HCT116 (cell line): ENCODE results near the gene FAR2. TPM values are rescaled to one million over a fixed set of nuclear protein-coding genes. Genes with fewer than 3 reads are reported as not detected.
"Not testable (repeated sequence)": the region's sequence is repeated elsewhere in the genome, so short reads cannot be mapped to it uniquely, and the experiment has no call there.

Source experiments
- ATAC-seq: fragments of 200-7000 bp; cut with Tn5 transposase; 2 replicates; pipeline ENCODE4 v1.9.1; 2020; ENCODE audit warnings: mild to moderate bottlenecking, moderate library complexity
- BruUV-seq: library from RNA; stranded (reverse); fragments of 400-500 nt; replicated peaks from 2 replicates; lab custom pipeline; 2021; lab: Mats Ljungman, UMichigan
- CTCF ChIA-PET: fragments of 300-600 bp; sonication (Branson Sonifier 250); formaldehyde crosslinking; loops from one replicate; lab custom pipeline; 2021; ENCODE audit warnings: antibody characterized with exemption; lab: Charles Lee
- POLR2A ChIA-PET: fragments of 300-600, 350-600 bp; sonication (Branson Sonifier 250); formaldehyde crosslinking; loops from one replicate; lab custom pipeline; 2021; ENCODE audit warnings: antibody characterized with exemption; lab: Charles Lee
- RAD21 ChIA-PET, 2 experiments: fragments of 300-600 bp; sonication (Branson Sonifier 250); formaldehyde crosslinking; loops; one replicate each; lab custom pipeline; 2023; ENCODE audit warnings: low total read pairs in 2 of 2; ENCODE audit not compliant: uncharacterized antibody in 2 of 2, unreplicated experiment in 2 of 2, low non-redundant PET in 1 of 2; lab: Charles Lee
- DNase-seq: peaks from one replicate; pipeline ENCODE4 v3.0.0-alpha.2; 2010; ENCODE audit warnings: low read depth, low spot score
- H2AFZ ChIP-seq: fragments of 200-600 bp; shearing (Covaris generic), sonication (generic); 2 replicates; pipeline ENCODE4 v1.6.1; 2017; ENCODE audit warnings: low read depth, mixed run types, mixed read lengths, antibody characterized with exemption, low read length; ENCODE audit not compliant: poor library complexity, severe bottlenecking
- H3K27ac ChIP-seq: 2 replicates; pipeline ENCODE4 v1.5.1; 2012; ENCODE audit warnings: low read depth, low read length
- H3K27me3 ChIP-seq: fragments of 200-600 bp; sonication (generic); 2 replicates; pipeline ENCODE4 v1.6.1; 2016; ENCODE audit warnings: mixed run types, low read length, mixed read lengths; ENCODE audit not compliant: insufficient read depth
- H3K36me3 ChIP-seq, 2 experiments: fragments of 200-500 bp in 1 of 2; fragments of 200-600 bp in 1 of 2; sonication (Bioruptor generic) in 1 of 2; sonication (generic) in 1 of 2; 2 replicates each; pipeline versions ENCODE4 v1.5.1 to v1.6.1; 2014 to 2016; ENCODE audit warnings: low read length in 2 of 2, inconsistent platforms in 1 of 2, mixed read lengths in 1 of 2, mixed run types in 1 of 2; ENCODE audit not compliant: insufficient read depth in 2 of 2, control insufficient read depth in 1 of 2
- H3K4me1 ChIP-seq, 2 experiments: fragments of 200-600 bp in 1 of 2; sonication (generic) in 1 of 2; 2 replicates each; pipeline versions ENCODE4 v1.5.1 to v1.6.1; 2012 to 2017; ENCODE audit warnings: low read length in 2 of 2, inconsistent platforms in 1 of 2, mild to moderate bottlenecking in 1 of 2, mixed read lengths in 1 of 2, mixed run types in 1 of 2, moderate library complexity in 1 of 2; ENCODE audit not compliant: insufficient read depth in 2 of 2, control insufficient read depth in 1 of 2
- H3K4me2 ChIP-seq: fragments of 200-600 bp; sonication (generic); 2 replicates; pipeline ENCODE4 v1.6.1; 2017; ENCODE audit warnings: mixed run types, low read length, mixed read lengths
- H3K4me3 ChIP-seq, 2 experiments: fragments of 200-600 bp in 1 of 2; sonication (generic) in 1 of 2; replicated peaks in 1 of 2; 2 replicates each; pipeline ENCODE4 v1.5.1; 2011 to 2016; ENCODE audit warnings: low read length in 2 of 2, control low read depth in 1 of 2, low read depth in 1 of 2, mild to moderate bottlenecking in 1 of 2, mixed read lengths in 1 of 2, mixed run types in 1 of 2
- H3K79me2 ChIP-seq: fragments of 200-600 bp; sonication (generic); 2 replicates; pipeline ENCODE4 v1.6.1; 2017; ENCODE audit warnings: mild to moderate bottlenecking, mixed run types, low read length, moderate library complexity, mixed read lengths; ENCODE audit not compliant: insufficient read depth
- H3K9ac ChIP-seq: fragments of 200-600 bp; sonication (generic); 2 replicates; pipeline ENCODE4 v1.6.1; 2016; ENCODE audit warnings: low read length, mixed read lengths
- H3K9me2 ChIP-seq: fragments of 200-600 bp; sonication (generic), shearing (Covaris generic); 2 replicates; pipeline ENCODE4 v1.6.1; 2017; ENCODE audit warnings: mixed run types, mild to moderate bottlenecking, moderate library complexity; ENCODE audit not compliant: insufficient read depth
- H3K9me3 ChIP-seq, 2 experiments: fragments of 200-500 bp in 1 of 2; fragments of 200-600 bp in 1 of 2; sonication (Bioruptor generic) in 1 of 2; sonication (generic) in 1 of 2; 2 replicates each; pipeline ENCODE4 v1.6.1; 2014 to 2017; ENCODE audit warnings: low read length in 2 of 2, mixed read lengths in 2 of 2, inconsistent platforms in 1 of 2, low read depth in 1 of 2, mild to moderate bottlenecking in 1 of 2, mixed run types in 1 of 2, moderate library complexity in 1 of 2; ENCODE audit not compliant: control insufficient read depth in 1 of 2, insufficient read depth in 1 of 2
- H4K20me1 ChIP-seq: fragments of 200-600 bp; sonication (generic), shearing (Covaris generic); 2 replicates; pipeline ENCODE4 v1.6.1; 2017; ENCODE audit warnings: mixed run types, mild to moderate bottlenecking, moderate library complexity; ENCODE audit not compliant: insufficient read depth
- ELF1 ChIP-seq: IDR thresholded peaks from 2 replicates; pipeline ENCODE4 v1.6.1; 2012; ENCODE audit warnings: low read depth, borderline replicate concordance
- EZH2phosphoT487 ChIP-seq: fragments of 200-600 bp; IDR thresholded peaks from 2 replicates; pipeline ENCODE4 v1.6.1; 2018; ENCODE audit warnings: antibody characterized with exemption, borderline replicate concordance
- FOSL1 ChIP-seq: IDR thresholded peaks from 2 replicates; pipeline ENCODE4 v1.6.1; 2012; ENCODE audit warnings: low read depth
- JUND ChIP-seq: IDR thresholded peaks from 2 replicates; pipeline ENCODE4 v1.6.1; 2012
- MAX ChIP-seq: IDR thresholded peaks from 2 replicates; pipeline ENCODE4 v1.6.1; 2012
- POLR2A ChIP-seq: IDR thresholded peaks from 2 replicates; pipeline ENCODE4 v1.7.0; 2011; ENCODE audit warnings: borderline replicate concordance; ENCODE audit not compliant: insufficient read depth, insufficient read length; ENCODE audit errors: extremely low read depth
- REST ChIP-seq: IDR thresholded peaks from 2 replicates; pipeline ENCODE4 v1.6.1; 2012; ENCODE audit warnings: low read depth
- SIN3A ChIP-seq: IDR thresholded peaks from 2 replicates; pipeline ENCODE4 v1.6.1; 2012; ENCODE audit warnings: low read depth
- SRF ChIP-seq: IDR thresholded peaks from 2 replicates; pipeline ENCODE4 v1.6.1; 2012; ENCODE audit warnings: low read depth
- YY1 ChIP-seq: IDR thresholded peaks from 2 replicates; pipeline ENCODE4 v1.6.1; 2011; ENCODE audit warnings: low read length, low read depth, moderate library complexity, mild to moderate bottlenecking; ENCODE audit not compliant: insufficient replicate concordance; ENCODE audit errors: extremely low read depth
- ZBTB33 ChIP-seq: IDR thresholded peaks from 2 replicates; pipeline ENCODE4 v1.6.1; 2011; ENCODE audit warnings: mild to moderate bottlenecking, low read length, moderate library complexity; ENCODE audit not compliant: insufficient replicate concordance; ENCODE audit errors: extremely low read depth
- intact Hi-C: fragments of 100-400 bp; cut with micrococcal nuclease; formaldehyde crosslinking; loops from 2 replicates; pipeline ENCODE4 v1.10.0; 2022
- total RNA-seq: library from RNA; stranded (reverse); gene quantifications from one replicate; pipeline ENCODE4 v1.2.1, GENCODE V29; 2021; ENCODE audit not compliant: unreplicated experiment

Gene FAR2
- total RNA-seq, 1 experiment from 2014 or later: 9.7 TPM

- no peaks in the 10 kb centered on the region for H3K27me3 ChIP-seq
- intact Hi-C loops: no loop called here
- no peak overlapping the region for H3K27ac ChIP-seq
- H3K4me3 ChIP-seq: no peak overlapping the region
- no peaks in the 10 kb centered on the region for H3K9me3 ChIP-seq
- H4K20me1 ChIP-seq: no peaks in the 10 kb centered on the region
- TF ChIP-seq FOSL1: no peak
- no peak for TF ChIP-seq EZH2phosphoT487
- TF ChIP-seq ELF1: no peak
- no peak for TF ChIP-seq SRF
- TF ChIP-seq SIN3A: no peak
- no peak for TF ChIP-seq MAX
- TF ChIP-seq JUND: no peak
- TF ChIP-seq POLR2A: no peak
- TF ChIP-seq ZBTB33: no peak
- no peak for TF ChIP-seq YY1
- no peak for TF ChIP-seq REST
- ChIA-PET POLR2A (no interaction called here), RAD21 (no interaction called here), CTCF (no interaction called here)
- ATAC-seq (no peak), DNase-seq (no peak)
- BruUV-seq: no TSS peak
- H2AFZ ChIP-seq: no peak overlapping the region
- H3K79me2 ChIP-seq: no peaks in the 10 kb centered on the region
- no peaks in the 10 kb centered on the region for H3K36me3 ChIP-seq
- no peak overlapping the region for H3K4me2 ChIP-seq
- no peak overlapping the region for H3K9ac ChIP-seq
- H3K9me2 ChIP-seq: no peaks in the 10 kb centered on the region
- H3K4me1 ChIP-seq: no peaks in the 10 kb centered on the region
Observed at GRCh38 chr12:29176941-29177340, 27.9 kb downstream of the FAR2 start.

- intact Hi-C loops, H3K4me3 ChIP-seq, H3K79me2 ChIP-seq, H4K20me1 ChIP-seq, BruUV-seq, POLR2A ChIA-PET, ATAC-seq, H3K9ac ChIP-seq, H3K27me3 ChIP-seq, H3K9me3 ChIP-seq, H3K4me1 ChIP-seq, H3K4me2 ChIP-seq, CTCF ChIA-PET, H2AFZ ChIP-seq, RAD21 ChIA-PET, H3K27ac ChIP-seq, DNase-seq, H3K36me3 ChIP-seq, H3K9me2 ChIP-seq: not testable (repeated sequence)
Observed at GRCh38 chr12:29182247-29182646, 33.2 kb downstream of the FAR2 start.
